K562 (cell line): ENCODE results near the gene DEGS1. TPM values are rescaled to one million over a fixed set of nuclear protein-coding genes. Genes with fewer than 3 reads are reported as not detected.

Experiments
- CREB3 ChIP-seq: fragments of 450-650 bp; conservative IDR thresholded peaks from 2 replicates; pipeline ENCODE4 v1.6.1; 2016; ENCODE audit warnings: missing genetic modification characterization, low read depth, mild to moderate bottlenecking, missing compliant biosample characterization, moderate library complexity
- CTBP1 ChIP-seq: fragments of 450-650 bp; IDR thresholded peaks from 2 replicates; pipeline ENCODE4 v1.6.1; 2016; ENCODE audit warnings: borderline replicate concordance
- HMGN3 ChIP-seq: IDR thresholded peaks from 2 replicates; pipeline ENCODE4 v1.6.1; 2011; ENCODE audit warnings: borderline replicate concordance, low read depth, mild to moderate bottlenecking, mixed read lengths, low read length; ENCODE audit not compliant: insufficient read length; ENCODE audit errors: extremely low read depth
- MIER1 ChIP-seq: fragments of 450-650 bp; IDR thresholded peaks from 2 replicates; pipeline ENCODE4 v1.6.1; 2016; ENCODE audit warnings: antibody characterized with exemption, mild to moderate bottlenecking, low read depth
- NFRKB ChIP-seq: fragments of 450-650 bp; IDR thresholded peaks from 2 replicates; pipeline ENCODE4 v1.6.1; 2016; ENCODE audit warnings: low read depth
- NR2C1 ChIP-seq, 2 experiments: fragments of 450-650 bp; IDR thresholded peaks; 2 replicates each; pipeline ENCODE4 v1.6.1; 2017; ENCODE audit warnings: mild to moderate bottlenecking in 2 of 2, antibody characterized with exemption in 1 of 2, inconsistent platforms in 1 of 2, missing compliant biosample characterization in 1 of 2, missing genetic modification characterization in 1 of 2
- POLR2A ChIP-seq: fragments of 450-650 bp; conservative IDR thresholded peaks from 2 replicates; pipeline ENCODE4 v1.6.1; 2016
- RB1 ChIP-seq: fragments of 450-650 bp; IDR thresholded peaks from 2 replicates; pipeline ENCODE4 v1.6.1; 2017; ENCODE audit warnings: low read depth, mild to moderate bottlenecking
- SIN3A ChIP-seq, 2 experiments: fragments of 150-350 bp in 1 of 2; IDR thresholded peaks; 2 replicates each; pipeline ENCODE4 v1.6.1; 2011 to 2016; ENCODE audit warnings: borderline replicate concordance in 2 of 2, low read depth in 2 of 2, low read length in 2 of 2, mild to moderate bottlenecking in 2 of 2, moderate library complexity in 2 of 2; ENCODE audit not compliant: control insufficient read depth in 1 of 2
- SMARCA5 ChIP-seq: fragments of 450-650 bp; IDR thresholded peaks from 2 replicates; pipeline ENCODE4 v1.6.1; 2016
- STAG1 ChIP-seq: sonication (generic); formaldehyde crosslinking; IDR thresholded peaks from 2 replicates; pipeline ENCODE4 v1.5.0; 2020; ENCODE audit warnings: missing genetic modification reagents, borderline replicate concordance
- TAL1 ChIP-seq: fragments of 450-650 bp; IDR thresholded peaks from 2 replicates; pipeline ENCODE4 v1.6.1; 2016; ENCODE audit warnings: mild to moderate bottlenecking
- ZNF407 ChIP-seq: fragments of 450-650 bp; IDR thresholded peaks from 2 replicates; pipeline ENCODE4 v1.6.1; 2016; ENCODE audit warnings: low read depth
- polyA plus RNA-seq, 8 experiments: library from polyadenylated mRNA; depleted of rRNA in 4 of 8; stranded (reverse) in 5 of 8; unstranded in 3 of 8; fragments of >200 nt; fragmentation: Nextera tagmentation in 2 of 8; fragmentation: Illumina TruSeq in 1 of 8; extraction: Ambion mirVana in 2 of 8; extraction: Trizol in 1 of 8; gene quantifications; 2 replicates each; pipeline versions ENCODE4 v1.2.1 to v1.2.3, GENCODE V29; 2011 to 2014; ENCODE audit warnings: inconsistent platforms in 1 of 8, missing spikeins in 1 of 8
- total RNA-seq, 7 experiments: library from RNA; depleted of rRNA in 6 of 7; stranded (reverse); fragments of >200 nt in 6 of 7; fragmentation: Illumina TruSeq in 2 of 7; extraction: Trizol in 2 of 7; gene quantifications; 2 replicates each; pipeline versions ENCODE4 v1.2.1 to v1.2.3, GENCODE V29; 2011 to 2021; ENCODE audit warnings: low replicate concordance in 1 of 7
- TF ChIP-seq, protein P1 (sequence below), 2 experiments: IDR thresholded peaks; 2 replicates each; pipeline ENCODE4 v1.6.1; 2011; ENCODE audit warnings: borderline replicate concordance in 1 of 2, control low read depth in 1 of 2, low read depth in 1 of 2, low read length in 1 of 2, mild to moderate bottlenecking in 1 of 2, mixed read lengths in 1 of 2, moderate library complexity in 1 of 2; ENCODE audit not compliant: insufficient read depth in 1 of 2, insufficient read length in 1 of 2, poor library complexity in 1 of 2, severe bottlenecking in 1 of 2; ENCODE audit errors: extremely low read depth in 1 of 2

DEGS1 gene
- total and polyA plus RNA-seq, 9 of the 15 experiments (the other 6 are each of a cell fraction or from before 2014, with no cell fraction given), result 12.3 to 95.0 (median 38.8) TPM

GRCh38 chr1:224182866-224183590 lies at the start of gene DEGS1 (continued):
- TF ChIP-seq ZNF407 (peak; percentile 77; the same call in 1 of the 2 replicates), CTBP1 (peak; percentile 91), NR2C1 (IDR thresholded peaks at IDR 0.05) (no peak), NR2C1 (tag; IDR thresholded peaks at IDR 0.05) (0 out of 2 replicates have a peak, but pooled peaks have one; percentile 23), SMARCA5 (no peak), HMGN3 (peak; percentile 45), NFRKB (no peak; the same call in 1 of the 2 replicates), MIER1 (no peak), STAG1 (CRISPR knock-in tag) (peak; percentile 42; the same call in 1 of the 2 replicates), CREB3 (no peak), TAL1 (no peak), SIN3A (IDR thresholded peaks at IDR 0.05; ENCODE audit: borderline replicate concordance in 2 of 2, control insufficient read depth in 1 of 2, low read depth in 2 of 2, low read length in 2 of 2) (peak; percentile 60 to 61; a peak in 1 of 4 replicates), POLR2A (peak; percentile 93), RB1 (peak; percentile 82)
- TF ChIP-seq, protein P1, sequence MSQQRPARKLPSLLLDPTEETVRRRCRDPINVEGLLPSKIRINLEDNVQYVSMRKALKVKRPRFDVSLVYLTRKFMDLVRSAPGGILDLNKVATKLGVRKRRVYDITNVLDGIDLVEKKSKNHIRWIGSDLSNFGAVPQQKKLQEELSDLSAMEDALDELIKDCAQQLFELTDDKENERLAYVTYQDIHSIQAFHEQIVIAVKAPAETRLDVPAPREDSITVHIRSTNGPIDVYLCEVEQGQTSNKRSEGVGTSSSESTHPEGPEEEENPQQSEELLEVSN (IDR thresholded peaks at IDR 0.05; ENCODE audit: borderline replicate concordance in 1 of 2, extremely low read depth in 1 of 2, insufficient read depth in 1 of 2, insufficient read length in 1 of 2, low read depth in 1 of 2, low read length in 1 of 2, poor library complexity in 1 of 2, severe bottlenecking in 1 of 2), result peak in 1 of 2 experiments; percentile 89
